ENCODE data around the gene PPHLN1.

DNA sequence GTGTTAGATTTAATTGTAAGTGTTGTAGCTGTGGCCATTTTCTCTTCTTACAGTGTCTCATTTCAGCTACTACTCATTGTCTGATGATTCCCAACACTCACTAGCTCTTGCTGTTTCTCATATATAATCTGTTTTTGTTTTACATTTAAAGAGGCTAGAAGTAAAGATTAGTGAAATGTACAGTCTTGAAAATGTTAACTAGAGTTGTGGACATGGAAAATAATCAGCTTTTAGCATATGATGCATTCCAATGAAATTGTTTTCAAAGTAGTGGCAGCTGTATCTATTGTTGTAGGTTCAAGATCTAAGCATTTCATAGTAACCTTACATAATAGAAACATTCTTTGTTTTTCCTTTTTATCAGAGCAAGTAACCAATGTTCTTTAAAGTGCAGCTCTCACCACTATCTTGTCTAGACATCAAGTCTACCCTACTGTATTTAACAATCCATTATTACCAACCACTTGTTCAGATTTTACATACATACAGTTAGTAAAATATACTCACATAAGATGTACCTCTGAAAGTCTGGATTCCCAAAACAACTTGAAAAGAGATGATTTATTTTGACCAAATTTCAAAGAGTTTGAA is 76.9 kb downstream of the PPHLN1 start:
- no peak for TF ChIP-seq EZH2 (IDR thresholded peaks at IDR 0.05; ENCODE audit: low read length, missing control alignments)
- TF ChIP-seq, protein P1, sequence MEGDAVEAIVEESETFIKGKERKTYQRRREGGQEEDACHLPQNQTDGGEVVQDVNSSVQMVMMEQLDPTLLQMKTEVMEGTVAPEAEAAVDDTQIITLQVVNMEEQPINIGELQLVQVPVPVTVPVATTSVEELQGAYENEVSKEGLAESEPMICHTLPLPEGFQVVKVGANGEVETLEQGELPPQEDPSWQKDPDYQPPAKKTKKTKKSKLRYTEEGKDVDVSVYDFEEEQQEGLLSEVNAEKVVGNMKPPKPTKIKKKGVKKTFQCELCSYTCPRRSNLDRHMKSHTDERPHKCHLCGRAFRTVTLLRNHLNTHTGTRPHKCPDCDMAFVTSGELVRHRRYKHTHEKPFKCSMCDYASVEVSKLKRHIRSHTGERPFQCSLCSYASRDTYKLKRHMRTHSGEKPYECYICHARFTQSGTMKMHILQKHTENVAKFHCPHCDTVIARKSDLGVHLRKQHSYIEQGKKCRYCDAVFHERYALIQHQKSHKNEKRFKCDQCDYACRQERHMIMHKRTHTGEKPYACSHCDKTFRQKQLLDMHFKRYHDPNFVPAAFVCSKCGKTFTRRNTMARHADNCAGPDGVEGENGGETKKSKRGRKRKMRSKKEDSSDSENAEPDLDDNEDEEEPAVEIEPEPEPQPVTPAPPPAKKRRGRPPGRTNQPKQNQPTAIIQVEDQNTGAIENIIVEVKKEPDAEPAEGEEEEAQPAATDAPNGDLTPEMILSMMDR (conservative IDR thresholded peaks at IDR 0.05 in 1 of 2, IDR thresholded peaks at IDR 0.05 in 1 of 2; ENCODE audit: low read depth in 1 of 2, low read length in 2 of 2) = no peak

All from fibroblast of lung (primary cell).